OCI-LY3 (cell line): ENCODE data around the gene HCN2.

Source experiments
- CTCF ChIP-seq: fragments of 200-600, 300-600 bp; sonication (generic); IDR thresholded peaks from 2 replicates; pipeline ENCODE4 v1.5.1; 2014; ENCODE audit warnings: antibody characterized with exemption, low read length, low read depth
- EZH2phosphoT487 ChIP-seq: fragments of 200-600 bp; shearing (Covaris generic); IDR thresholded peaks from 2 replicates; pipeline ENCODE4 v1.6.1; 2018; ENCODE audit warnings: antibody characterized with exemption, mixed run types, low read depth

- TF ChIP-seq CTCF: no peak
- no peak for TF ChIP-seq EZH2phosphoT487
Measured at GRCh38 chr19:657611-658010, 67.9 kb downstream of the HCN2 start.
